Esophagus muscularis mucosa (tissue), 4 donors: ENCODE results near the gene AOX1. TPM values are rescaled to one million over a fixed set of nuclear protein-coding genes. Genes with fewer than 3 reads are reported as not detected.
A peak's percentile ranks its signal among the peaks of the same experiment; 100 is the strongest.

Experiments used
- DNase-seq: peaks from one replicate; pipeline ENCODE4 v3.0.0-alpha.2; 2017; ENCODE audit errors: extremely low spot score
- H3K27ac ChIP-seq, 4 donors: fragments of 200-600 bp; sonication (generic); replicated peaks in 1 of 4; 1 replicate in 3 of 4; 2 replicates in 1 of 4; pipeline ENCODE4 v1.5.1; 2016 to 2019; ENCODE audit warnings: mild to moderate bottlenecking in 1 of 4
- H3K27me3 ChIP-seq, 4 donors: fragments of 200-600 bp; sonication (generic); one replicate each; pipeline versions ENCODE4 v1.5.1 to v1.6.0; 2016 to 2019
- H3K36me3 ChIP-seq, 4 donors: fragments of 200-600 bp; sonication (generic); one replicate each; pipeline ENCODE4 v1.5.1; 2016 to 2019
- H3K4me1 ChIP-seq, 4 donors: fragments of 200-600 bp; sonication (generic); one replicate each; pipeline ENCODE4 v1.5.1; 2016 to 2019
- H3K4me3 ChIP-seq, 4 donors: fragments of 200-600 bp; sonication (generic); 1 replicate in 2 of 4; 2 replicates in 2 of 4; pipeline ENCODE4 v1.5.1; 2016 to 2019; ENCODE audit warnings: mild to moderate bottlenecking in 4 of 4, moderate library complexity in 1 of 4
- H3K9me3 ChIP-seq, 4 donors: fragments of 200-600 bp; sonication (generic); 1 replicate in 3 of 4; 2 replicates in 1 of 4; pipeline ENCODE4 v1.5.1; 2016 to 2019
- EP300 ChIP-seq: sonication (generic); formaldehyde crosslinking; IDR thresholded peaks from one replicate; pipeline ENCODE4 v1.6.1; 2017; ENCODE audit warnings: antibody characterized with exemption
- POLR2A ChIP-seq: fragments of 450-650 bp; IDR thresholded peaks from one replicate; pipeline ENCODE4 v1.6.1; 2017; ENCODE audit warnings: antibody characterized with exemption, moderate library complexity, mild to moderate bottlenecking, low read depth
- POLR2AphosphoS5 ChIP-seq, 2 donors: sonication (generic); formaldehyde crosslinking; IDR thresholded peaks; one replicate each; pipeline ENCODE4 v1.6.1; 2017; ENCODE audit warnings: antibody characterized with exemption in 2 of 2
- WGBS: methylation state at CpG from one replicate; pipeline ENCODE4 v1.1.5; 2018; 5-methylcytosine and 5-hydroxymethylcytosine counted together
- intact Hi-C: fragments of 100-400 bp; cut with DNase I; formaldehyde crosslinking; loops from one replicate; pipeline ENCODE4 v1.15.1; 2023
- total RNA-seq, 4 donors: library from RNA; depleted of rRNA; stranded (reverse); fragments of >200 nt; gene quantifications; one replicate each; pipeline versions ENCODE4 v1.1.0 to v1.2.1, GENCODE V29; 2016
- TF ChIP-seq, protein P1 (sequence below), 3 experiments: fragments of 200-600 bp in 2 of 3; fragments of 450-650 bp in 1 of 3; sonication (generic) in 2 of 3; IDR thresholded peaks; one replicate each; pipeline ENCODE4 v1.5.1; 2017 to 2019; ENCODE audit warnings: antibody characterized with exemption in 3 of 3, mild to moderate bottlenecking in 2 of 3, moderate library complexity in 1 of 3

Gene AOX1
- total RNA-seq, 4 donors from 2014 or later, result 54.0 to 113 (median 81.9) TPM

DNA sequence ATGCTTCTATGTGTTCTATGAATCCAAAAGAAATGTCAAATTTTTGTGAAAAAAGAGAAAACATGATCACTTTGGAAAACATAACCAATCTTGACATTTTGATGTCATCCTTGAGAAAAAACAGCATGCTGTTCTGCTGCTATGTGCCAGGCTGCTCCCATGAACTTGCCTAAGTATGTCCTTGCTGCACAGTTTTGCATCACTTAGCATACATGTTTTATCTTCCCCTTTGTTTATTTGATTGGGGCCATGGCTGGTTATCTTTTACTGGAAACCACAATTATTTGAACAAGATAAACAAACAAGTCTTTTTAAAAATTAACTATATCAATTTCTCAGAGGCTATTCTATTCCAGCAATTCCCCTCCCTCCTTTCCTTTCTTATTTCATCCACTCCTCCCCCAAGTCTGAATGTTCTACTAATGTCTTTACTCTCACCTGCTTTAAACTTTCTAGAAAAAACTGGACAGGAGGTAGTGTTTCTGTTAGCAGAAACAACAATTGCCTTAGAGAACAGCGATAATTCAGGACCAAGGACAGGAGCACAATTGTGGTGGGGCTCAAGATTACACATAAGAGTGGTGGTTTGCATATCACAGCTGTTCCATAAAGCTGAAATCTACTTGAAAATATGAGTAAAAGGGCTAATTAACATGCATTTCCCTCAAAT, 6.7 kb downstream of the AOX1 start:
- TF ChIP-seq, protein P1, sequence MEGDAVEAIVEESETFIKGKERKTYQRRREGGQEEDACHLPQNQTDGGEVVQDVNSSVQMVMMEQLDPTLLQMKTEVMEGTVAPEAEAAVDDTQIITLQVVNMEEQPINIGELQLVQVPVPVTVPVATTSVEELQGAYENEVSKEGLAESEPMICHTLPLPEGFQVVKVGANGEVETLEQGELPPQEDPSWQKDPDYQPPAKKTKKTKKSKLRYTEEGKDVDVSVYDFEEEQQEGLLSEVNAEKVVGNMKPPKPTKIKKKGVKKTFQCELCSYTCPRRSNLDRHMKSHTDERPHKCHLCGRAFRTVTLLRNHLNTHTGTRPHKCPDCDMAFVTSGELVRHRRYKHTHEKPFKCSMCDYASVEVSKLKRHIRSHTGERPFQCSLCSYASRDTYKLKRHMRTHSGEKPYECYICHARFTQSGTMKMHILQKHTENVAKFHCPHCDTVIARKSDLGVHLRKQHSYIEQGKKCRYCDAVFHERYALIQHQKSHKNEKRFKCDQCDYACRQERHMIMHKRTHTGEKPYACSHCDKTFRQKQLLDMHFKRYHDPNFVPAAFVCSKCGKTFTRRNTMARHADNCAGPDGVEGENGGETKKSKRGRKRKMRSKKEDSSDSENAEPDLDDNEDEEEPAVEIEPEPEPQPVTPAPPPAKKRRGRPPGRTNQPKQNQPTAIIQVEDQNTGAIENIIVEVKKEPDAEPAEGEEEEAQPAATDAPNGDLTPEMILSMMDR (IDR thresholded peaks at IDR 0.05), result no peak
- TF ChIP-seq POLR2A, result no peak
- TF ChIP-seq POLR2AphosphoS5 (IDR thresholded peaks at IDR 0.05), result no peak
- no peak for TF ChIP-seq EP300
- Histone ChIP-seq H3K36me3 (peaks cover 0 to 28% (median 2%) of the 10 kb centered on the region in 4 donors), H3K27ac (no peak overlapping the region), H3K9me3 (no peaks in the 10 kb centered on the region), H3K4me3 (no peak overlapping the region), H3K27me3 (no peaks in the 10 kb centered on the region), H3K4me1 (peaks cover 0 to 13% (median 2%) of the 10 kb centered on the region in 4 donors)
- 52% methylated on average over 1 of the region's 1 CpG for WGBS
- intact Hi-C loops, result no loop called here
- DNase-seq, result no peak

DNA sequence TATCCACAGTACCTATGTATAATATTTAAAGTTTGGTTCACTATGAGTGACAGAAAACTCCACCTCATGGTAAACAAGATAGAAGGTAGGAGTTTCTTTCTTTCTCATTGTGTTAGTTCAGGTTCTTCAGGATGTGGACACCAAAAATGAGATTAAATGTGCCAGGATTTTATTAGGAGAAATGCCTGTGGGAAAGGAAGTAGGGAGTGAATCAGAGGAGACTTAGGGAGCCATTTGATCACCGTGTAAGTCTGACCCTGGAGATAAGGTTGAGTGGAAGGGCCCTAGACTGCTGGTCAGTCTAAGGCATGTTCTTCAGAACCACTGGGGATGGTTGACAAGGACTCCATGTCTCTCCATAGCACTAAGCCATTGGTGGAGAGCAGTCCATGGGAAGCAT, 8.1 kb downstream of the AOX1 start:
- Histone ChIP-seq H3K27ac (no peak overlapping the region), H3K4me1 (peaks cover 0 to 13% (median 2%) of the 10 kb centered on the region in 4 donors), H3K9me3 (no peaks in the 10 kb centered on the region), H3K4me3 (no peak overlapping the region), H3K27me3 (no peaks in the 10 kb centered on the region), H3K36me3 (peaks cover 0 to 42% (median 3%) of the 10 kb centered on the region in 4 donors)
- DNase-seq, result no peak
- TF ChIP-seq, protein P1 (IDR thresholded peaks at IDR 0.05), result no peak
- 86% methylated on average over 1 of the region's 1 CpG for WGBS
- intact Hi-C loops, result no loop called here

GRCh38 chr2:200595913-200596312, 10.1 kb downstream of the AOX1 start:
- peaks cover 0 to 58% (median 5%) of the 10 kb centered on the region in 4 donors for H3K36me3 ChIP-seq
- H3K4me3 ChIP-seq, result no peak overlapping the region
- DNase-seq, result no peak
- TF ChIP-seq EP300, result no peak
- WGBS, result 62% methylated on average over 3 of the region's 3 CpGs
- H3K9me3 ChIP-seq, result no peaks in the 10 kb centered on the region
- H3K27me3 ChIP-seq, result no peaks in the 10 kb centered on the region
- H3K27ac ChIP-seq, result no peak overlapping the region
- intact Hi-C loops, result no loop called here
- peaks cover 0 to 3% (median 0%) of the 10 kb centered on the region in 4 donors for H3K4me1 ChIP-seq

DNA sequence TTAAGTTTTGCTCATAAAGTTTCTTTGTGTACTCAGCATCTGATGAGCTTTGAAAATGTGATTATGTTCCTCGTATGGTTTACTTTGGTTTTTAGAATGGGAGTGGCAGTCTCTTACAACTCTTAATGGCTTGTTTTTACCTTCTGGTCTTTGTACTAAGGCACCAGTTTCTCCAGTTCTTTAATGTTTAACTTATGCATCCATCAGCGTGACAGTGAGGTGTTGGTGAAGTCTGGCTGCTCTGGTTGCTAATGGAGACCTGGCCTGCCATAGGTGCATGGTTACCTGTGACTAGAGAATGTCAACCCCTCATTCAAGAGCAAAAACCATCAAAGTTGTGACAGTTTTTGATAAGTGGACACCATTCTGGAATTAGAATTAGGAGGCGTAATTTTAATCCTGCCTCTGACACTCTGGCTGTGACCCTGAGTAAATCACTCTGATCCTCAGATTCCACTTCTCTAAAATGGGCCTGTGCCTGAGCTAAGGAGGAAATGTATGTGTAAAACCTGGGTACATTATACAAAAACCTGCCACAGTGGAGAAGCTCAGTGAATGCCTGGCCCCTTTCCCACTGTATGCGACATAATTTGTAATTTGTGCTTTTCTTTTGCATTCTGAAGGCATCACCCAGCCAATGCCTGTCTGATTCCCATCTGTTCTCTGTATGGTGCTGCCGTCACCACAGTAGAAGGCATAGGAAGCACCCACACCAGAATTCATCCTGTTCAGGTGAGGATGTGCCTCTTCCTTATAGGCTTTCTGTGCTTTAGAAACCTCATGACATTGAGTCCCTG, 11.2 kb downstream of the AOX1 start:
- Histone ChIP-seq H3K27ac (no peak overlapping the region), H3K4me1 (no peaks in the 10 kb centered on the region), H3K36me3 (peaks cover 0 to 61% (median 5%) of the 10 kb centered on the region in 4 donors), H3K4me3 (no peak overlapping the region), H3K27me3 (no peaks in the 10 kb centered on the region), H3K9me3 (no peaks in the 10 kb centered on the region)
- WGBS, result 85% methylated on average over 5 of the region's 5 CpGs
- TF ChIP-seq EP300, result no peak
- no peak for TF ChIP-seq POLR2A
- no peak for TF ChIP-seq POLR2AphosphoS5 (IDR thresholded peaks at IDR 0.05)
- TF ChIP-seq, protein P1 (IDR thresholded peaks at IDR 0.05), result no peak
- DNase-seq, result peak; percentile 80
- intact Hi-C loops, result no loop called here

GRCh38 chr2:200599206-200599605, 13.4 kb downstream of the AOX1 start:
- H3K9me3 ChIP-seq, result no peaks in the 10 kb centered on the region
- 93% methylated on average over 3 of the region's 3 CpGs for WGBS
- DNase-seq, result peak; percentile 86
- H3K27me3 ChIP-seq, result no peaks in the 10 kb centered on the region
- H3K4me1 ChIP-seq, result no peaks in the 10 kb centered on the region
- H3K27ac ChIP-seq, result no peak overlapping the region
- H3K4me3 ChIP-seq, result no peak overlapping the region
- TF ChIP-seq POLR2AphosphoS5 (IDR thresholded peaks at IDR 0.05) (no peak), EP300 (no peak), POLR2A (no peak)
- TF ChIP-seq, protein P1 (IDR thresholded peaks at IDR 0.05), result no peak
- intact Hi-C loops, result no loop called here
- H3K36me3 ChIP-seq, result peaks cover 0 to 75% (median 9%) of the 10 kb centered on the region in 4 donors
